GM12878 (cell line): Measurements from ENCODE around the gene CTIF. TPM values are rescaled to one million over a fixed set of nuclear protein-coding genes. Genes with fewer than 3 reads are reported as not detected.

Experiments
- ATAC-seq: fragments of 200-7000 bp; cut with Tn5 transposase; 3 replicates; pipeline ENCODE4 v1.9.1; 2020; ENCODE audit warnings: mild to moderate bottlenecking, moderate library complexity
- BruUV-seq: library from RNA; stranded (reverse); fragments of 400-500 nt; replicated peaks from 2 replicates; lab custom pipeline; 2021; lab: Mats Ljungman, UMichigan
- CTCF ChIA-PET: fragments of 300-600 bp; sonication (Branson Sonifier 250); formaldehyde crosslinking; extraction: SDS; loops from one replicate; lab custom pipeline; 2021; ENCODE audit warnings: inconsistent platforms; lab: Yijun Ruan, JAX
- POLR2A ChIA-PET: fragments of 350-600 bp; formaldehyde crosslinking; extraction: SDS; loops from one replicate; lab custom pipeline; 2021; ENCODE audit warnings: inconsistent platforms; lab: Charles Lee
- RAD21 ChIA-PET: fragments of 300-600 bp; sonication (Branson Sonifier 250); formaldehyde crosslinking; loops from one replicate; lab custom pipeline; 2023; ENCODE audit warnings: antibody characterized with exemption; ENCODE audit not compliant: unreplicated experiment; lab: Charles Lee
- SMC1A ChIA-PET: fragments of 300-600 bp; sonication (Branson Sonifier 250); formaldehyde crosslinking; loops from one replicate; lab custom pipeline; 2023; ENCODE audit not compliant: unreplicated experiment, uncharacterized antibody; lab: Charles Lee
- DNase-seq: peaks from one replicate; pipeline ENCODE4 v3.0.0-alpha.2; 2011; ENCODE audit warnings: low read depth, low spot score
- FAIRE-seq: peaks from 3 replicates; lab custom pipeline; 2011; peaks lifted over from hg19 to GRCh38; lab: Jason Lieb, UNC
- H2AFZ ChIP-seq: 2 replicates; pipeline ENCODE4 v1.6.0; 2011; ENCODE audit warnings: low read depth, low read length, control low read depth; ENCODE audit not compliant: control insufficient read depth
- H3K27ac ChIP-seq: 2 replicates; pipeline ENCODE4 v1.5.1; 2011; ENCODE audit warnings: control low read depth; ENCODE audit not compliant: control insufficient read depth, insufficient read depth
- H3K27me3 ChIP-seq, 2 experiments: replicated peaks in 1 of 2; 2 replicates each; pipeline versions ENCODE4 v1.6.0 to v1.6.1; 2011; ENCODE audit warnings: low read length in 1 of 2; ENCODE audit not compliant: control insufficient read depth in 2 of 2, insufficient read depth in 2 of 2
- H3K36me3 ChIP-seq, 2 experiments: 2 replicates each; pipeline ENCODE4 v1.5.1; 2011; ENCODE audit warnings: low read length in 1 of 2; ENCODE audit not compliant: control insufficient read depth in 2 of 2, insufficient read depth in 2 of 2
- H3K4me1 ChIP-seq: 2 replicates; pipeline ENCODE4 v1.6.1; 2011; ENCODE audit warnings: mild to moderate bottlenecking, low read length, moderate library complexity, mixed read lengths; ENCODE audit not compliant: control insufficient read depth, insufficient read depth
- H3K4me2 ChIP-seq: 2 replicates; pipeline ENCODE4 v1.6.0; 2011; ENCODE audit warnings: control low read depth; ENCODE audit not compliant: control insufficient read depth, insufficient read depth
- H3K4me3 ChIP-seq: fragments of 200-600 bp; sonication (generic); 2 replicates; pipeline ENCODE4 v1.5.1; 2016
- H3K79me2 ChIP-seq: 2 replicates; pipeline ENCODE4 v1.6.0; 2011; ENCODE audit warnings: low read length; ENCODE audit not compliant: control insufficient read depth, insufficient read depth
- H3K9ac ChIP-seq: 2 replicates; pipeline ENCODE4 v1.8.0; 2011; ENCODE audit warnings: low read length, control low read depth, mixed read lengths; ENCODE audit not compliant: control insufficient read depth, insufficient read depth
- H3K9me3 ChIP-seq: replicated peaks from 3 replicates; pipeline ENCODE4 v1.5.1; 2011; ENCODE audit warnings: mild to moderate bottlenecking, low read length; ENCODE audit not compliant: control insufficient read depth, insufficient read depth
- H4K20me1 ChIP-seq: 2 replicates; pipeline ENCODE4 v1.6.0; 2011; ENCODE audit not compliant: control insufficient read depth, insufficient read depth
- BCL11A ChIP-seq: IDR thresholded peaks from 2 replicates; pipeline ENCODE4 v1.6.1; 2011; ENCODE audit warnings: low read depth, low read length
- CREB1 ChIP-seq: IDR thresholded peaks from 2 replicates; pipeline ENCODE4 v1.6.1; 2012; ENCODE audit warnings: low read depth, mild to moderate bottlenecking, inconsistent platforms
- E4F1 ChIP-seq: fragments of 450-650 bp; IDR thresholded peaks from 2 replicates; pipeline ENCODE4 v1.6.1; 2018; ENCODE audit warnings: borderline replicate concordance, mild to moderate bottlenecking; ENCODE audit not compliant: partially characterized antibody
- EP300 ChIP-seq, 2 experiments: fragments of 150-350 bp in 1 of 2; IDR thresholded peaks; 2 replicates each; pipeline ENCODE4 v1.6.1; 2011 to 2012; ENCODE audit warnings: low read depth in 2 of 2, low read length in 2 of 2, borderline replicate concordance in 1 of 2, improper control_type of control experiment in 1 of 2, inconsistent platforms in 1 of 2; ENCODE audit not compliant: control insufficient read depth in 1 of 2
- HDAC2 ChIP-seq: fragments of 200-600 bp; sonication (generic); IDR thresholded peaks from 2 replicates; pipeline ENCODE4 v1.6.1; 2017
- KLF5 ChIP-seq: fragments of 450-650 bp; IDR thresholded peaks from 2 replicates; pipeline ENCODE4 v1.6.1; 2014; ENCODE audit warnings: mild to moderate bottlenecking; ENCODE audit not compliant: partially characterized antibody
- MEF2B ChIP-seq: fragments of 450-650 bp; IDR thresholded peaks from 2 replicates; pipeline ENCODE4 v1.6.1; 2018; ENCODE audit warnings: mild to moderate bottlenecking, moderate library complexity; ENCODE audit not compliant: partially characterized antibody, poor library complexity, severe bottlenecking
- MXI1 ChIP-seq: fragments of 150-350 bp; IDR thresholded peaks from 2 replicates; pipeline ENCODE4 v1.6.1; 2011; ENCODE audit warnings: low read depth, mild to moderate bottlenecking, inconsistent platforms, low read length, improper control_type of control experiment
- NBN ChIP-seq: fragments of 450-650 bp; IDR thresholded peaks from 2 replicates; pipeline ENCODE4 v1.6.1; 2016
- NFXL1 ChIP-seq: fragments of 450-650 bp; IDR thresholded peaks from 2 replicates; pipeline ENCODE4 v1.6.1; 2017; ENCODE audit warnings: antibody characterized with exemption, mild to moderate bottlenecking, borderline replicate concordance
- NFYA ChIP-seq: IDR thresholded peaks from 2 replicates; pipeline ENCODE4 v1.6.1; 2011; ENCODE audit warnings: low read depth, mild to moderate bottlenecking, low read length, improper control_type of control experiment, borderline replicate concordance
- NR2C1 ChIP-seq: fragments of 450-650 bp; IDR thresholded peaks from 2 replicates; pipeline ENCODE4 v1.6.1; 2017; ENCODE audit warnings: antibody characterized with exemption, mild to moderate bottlenecking, moderate library complexity
- TBL1XR1 ChIP-seq: IDR thresholded peaks from 2 replicates; pipeline ENCODE4 v1.6.1; 2012; ENCODE audit warnings: low read depth, low read length, improper control_type of control experiment
- TCF7 ChIP-seq: IDR thresholded peaks from 2 replicates; pipeline ENCODE4 v1.6.1; 2014; ENCODE audit warnings: antibody characterized with exemption, borderline replicate concordance
- ZZZ3 ChIP-seq: IDR thresholded peaks from 2 replicates; pipeline ENCODE4 v1.6.1; 2011; ENCODE audit warnings: low read depth; ENCODE audit not compliant: control insufficient read depth, insufficient read length
- WGBS: methylation state at CpG from one replicate; pipeline ENCODE4 v1.1.6; 2016; ENCODE audit warnings: low lambda C conversion rate; ENCODE audit not compliant: insufficient replicate concordance, insufficient coverage; ENCODE audit errors: missing lambda C conversion rate; 5-methylcytosine and 5-hydroxymethylcytosine counted together
- in situ Hi-C: fragments of 300-500 bp; cut with MboI; formaldehyde crosslinking; loops from 9 replicates; pipeline ENCODE4 v1.14.3; 2018; ENCODE audit warnings: mixed read lengths
- intact Hi-C: fragments of 100-400 bp; cut with micrococcal nuclease; formaldehyde crosslinking; loops from one replicate; pipeline ENCODE4 v1.14.2; 2022; ENCODE audit not compliant: unreplicated experiment
- polyA plus RNA-seq, 11 experiments: library from polyadenylated mRNA; depleted of rRNA in 4 of 11; unstranded in 6 of 11; stranded (reverse) in 5 of 11; fragments of >200 nt; fragmentation: Nextera tagmentation in 4 of 11; fragmentation: Illumina TruSeq in 1 of 11; extraction: Ambion mirVana in 4 of 11; extraction: Trizol in 1 of 11; gene quantifications; 1 replicate in 1 of 11; 2 replicates in 10 of 11; pipeline versions ENCODE4 v1.2.1 to v1.2.3, GENCODE V29; 2011 to 2016; ENCODE audit warnings: inconsistent platforms in 2 of 11, missing spikeins in 2 of 11, low read depth in 1 of 11
- total RNA-seq, 4 experiments: library from RNA; depleted of rRNA in 3 of 4; stranded (reverse); fragments of >200 nt in 3 of 4; fragmentation: Illumina TruSeq in 1 of 4; extraction: Trizol in 1 of 4; gene quantifications; 2 replicates each; pipeline versions ENCODE4 v1.2.1 to v1.2.3, GENCODE V29; 2013 to 2021
- TF ChIP-seq, protein P1 (sequence below): IDR thresholded peaks from 2 replicates; pipeline ENCODE4 v1.6.1; 2012; ENCODE audit warnings: low read depth, low read length, improper control_type of control experiment

The CTIF gene
- total and polyA plus RNA-seq, 10 of the 15 experiments (the other 5 are each of a cell fraction or from before 2014, with no cell fraction given) = 0.06 to 11.6 (median 2.5) TPM

DNA sequence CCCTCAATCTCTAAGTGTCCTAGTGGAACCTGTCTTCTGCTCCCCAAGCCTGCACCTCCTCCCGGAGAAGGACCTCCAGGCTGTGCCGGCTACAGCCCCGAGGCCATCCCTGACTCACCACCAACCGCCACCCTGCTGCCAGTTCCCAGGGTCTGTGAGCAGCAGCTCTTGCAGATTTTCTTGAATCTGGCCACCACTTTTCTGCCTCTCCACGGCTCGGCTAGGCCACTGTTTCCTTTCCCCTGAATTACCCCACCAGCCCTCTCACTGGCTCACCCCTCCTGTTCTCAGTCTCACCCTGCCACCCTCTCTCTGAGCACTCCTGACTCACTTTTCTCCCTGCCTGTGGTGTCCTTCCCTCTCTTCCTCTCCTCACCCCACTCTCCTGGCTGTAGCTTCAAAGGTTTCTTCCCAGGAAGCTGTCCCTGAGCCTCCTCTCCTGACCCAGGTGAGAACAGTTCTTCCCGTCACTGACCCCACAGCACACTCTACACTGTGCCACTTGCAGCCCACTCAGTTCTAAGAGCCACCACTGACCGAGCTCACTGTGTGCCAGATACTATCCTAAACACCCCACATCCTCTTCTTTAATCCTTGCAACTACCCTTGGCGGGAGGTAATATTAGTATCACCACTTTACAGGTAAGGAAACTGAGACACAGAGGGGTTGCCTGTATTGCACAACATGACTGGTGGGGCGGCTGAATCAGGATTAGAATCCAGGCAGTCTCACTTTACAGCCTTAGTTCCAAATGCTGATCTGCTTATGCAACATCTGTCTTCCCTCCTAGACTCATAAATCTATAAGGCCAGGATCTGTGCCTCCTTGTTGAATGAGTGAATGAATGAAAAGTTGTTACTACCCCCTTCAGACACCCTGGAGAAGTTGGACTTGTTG, 300.3 kb downstream of the CTIF start (continued):
- no peak for TF ChIP-seq MEF2B
- TF ChIP-seq, protein P1, sequence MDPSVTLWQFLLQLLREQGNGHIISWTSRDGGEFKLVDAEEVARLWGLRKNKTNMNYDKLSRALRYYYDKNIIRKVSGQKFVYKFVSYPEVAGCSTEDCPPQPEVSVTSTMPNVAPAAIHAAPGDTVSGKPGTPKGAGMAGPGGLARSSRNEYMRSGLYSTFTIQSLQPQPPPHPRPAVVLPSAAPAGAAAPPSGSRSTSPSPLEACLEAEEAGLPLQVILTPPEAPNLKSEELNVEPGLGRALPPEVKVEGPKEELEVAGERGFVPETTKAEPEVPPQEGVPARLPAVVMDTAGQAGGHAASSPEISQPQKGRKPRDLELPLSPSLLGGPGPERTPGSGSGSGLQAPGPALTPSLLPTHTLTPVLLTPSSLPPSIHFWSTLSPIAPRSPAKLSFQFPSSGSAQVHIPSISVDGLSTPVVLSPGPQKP = no peak
- no peak for TF ChIP-seq E4F1
- no peak for TF ChIP-seq EP300 (IDR thresholded peaks at IDR 0.05; ENCODE audit: borderline replicate concordance in 1 of 2, control insufficient read depth in 1 of 2, low read depth in 2 of 2, low read length in 2 of 2)
- no peak for TF ChIP-seq NBN
- TF ChIP-seq TCF7 = no peak

DNA sequence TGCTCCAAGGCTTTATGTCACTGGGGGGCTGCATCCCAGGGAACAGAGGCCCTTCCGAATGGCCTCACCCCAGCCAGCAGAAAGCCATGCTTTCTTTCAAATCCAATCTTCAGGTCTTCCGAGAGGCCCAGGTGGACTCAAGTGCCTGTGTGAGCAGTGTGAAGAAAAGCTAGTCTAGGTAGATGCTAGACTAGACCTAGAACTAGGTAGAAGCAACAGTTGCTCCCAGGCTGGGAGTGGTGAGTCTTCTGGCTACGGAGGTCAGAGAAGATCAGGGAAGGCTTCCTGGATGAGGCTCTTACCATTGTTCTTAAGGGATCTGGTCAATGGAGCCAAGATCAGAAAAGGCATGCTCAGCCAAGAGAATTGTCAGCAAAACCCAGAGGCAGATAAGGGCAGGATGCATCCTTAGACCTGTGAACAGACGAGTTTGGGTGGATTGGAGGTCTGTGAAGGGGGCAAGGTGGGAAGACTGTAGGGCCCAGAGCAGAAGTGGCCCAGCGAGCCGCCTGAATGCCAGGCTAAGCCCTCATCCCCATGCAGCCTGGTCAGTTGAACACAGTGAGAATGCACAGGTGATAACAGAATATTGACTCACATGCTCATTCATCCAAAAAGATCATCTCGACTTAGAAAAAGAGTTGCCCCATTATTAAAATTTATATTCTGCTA, 301.1 kb downstream of the CTIF start:
- Histone ChIP-seq H3K36me3 (no peaks in the 10 kb centered on the region), H3K27ac (no peak overlapping the region), H4K20me1 (no peaks in the 10 kb centered on the region), H3K9me3 (no peaks in the 10 kb centered on the region), H3K4me3 (no peak overlapping the region), H3K27me3 (no peaks in the 10 kb centered on the region), H3K9ac (no peak overlapping the region), H3K4me2 (no peak overlapping the region), H3K4me1 (peaks cover 10% of the 10 kb centered on the region), H3K79me2 (no peaks in the 10 kb centered on the region), H2AFZ (no peak overlapping the region)
- POLR2A ChIA-PET = no interaction called here
- RAD21 ChIA-PET = no interaction called here
- no TSS peak for BruUV-seq
- intact Hi-C loops = no loop called here
- in situ Hi-C loops = no loop called here
- no peak for FAIRE-seq
- DNase-seq = no peak
- WGBS = 81% methylated on average over 7 of the region's 7 CpGs
- CTCF ChIA-PET = no interaction called here
- ATAC-seq = no peak
- SMC1A ChIA-PET = no interaction called here
- no peak for TF ChIP-seq NFYA
- no peak for TF ChIP-seq NFXL1
- no peak for TF ChIP-seq ZZZ3
- no peak for TF ChIP-seq HDAC2
- no peak for TF ChIP-seq CREB1
- TF ChIP-seq TBL1XR1 = no peak
- no peak for TF ChIP-seq MXI1
- no peak for TF ChIP-seq BCL11A
- TF ChIP-seq KLF5 = no peak
- no peak for TF ChIP-seq NR2C1
- TF ChIP-seq E4F1 = no peak
